ENCODE data around the gene CFAP221.

The CFAP221 gene

GRCh38 chr2:119544075-119544938 lies at the start of gene CFAP221:
Gene CFAP221 (plus strand): TSS chr2:119544449. CDS start chr2:119546132, 1,683 bp downstream.
- H3K4me3 ChIP-seq (ENCODE audit: low read depth, low read length): peak within 1 kb of the TSS; percentile 51

GRCh38 chr2:119495948-119496347 lies 48.3 kb upstream of the CFAP221 start:
- no peak for TF ChIP-seq CTCF (IDR thresholded peaks at IDR 0.05; ENCODE audit: low read depth, low read length, missing control alignments)
- in situ Hi-C loops (cut with HindIII; ENCODE audit: low sequenced_read_pairs): no loop called here
- no peak overlapping the region for H3K4me3 ChIP-seq (ENCODE audit: low read depth, low read length)
- DNase-seq (ENCODE audit: low read depth): no peak

More at GRCh38 chr2:119544075-119544938, at the start of gene CFAP221:
- no peak for TF ChIP-seq CTCF (IDR thresholded peaks at IDR 0.05; ENCODE audit: low read depth, low read length, missing control alignments)
- in situ Hi-C loops (cut with HindIII; ENCODE audit: low sequenced_read_pairs): no loop called here
- no peak for DNase-seq (ENCODE audit: low read depth)

GRCh38 chr2:119496682-119497081 lies 47.6 kb upstream of the CFAP221 start:
- no peak for DNase-seq (ENCODE audit: low read depth)
- no peak overlapping the region for H3K4me3 ChIP-seq (ENCODE audit: low read depth, low read length)
- TF ChIP-seq CTCF (IDR thresholded peaks at IDR 0.05; ENCODE audit: low read depth, low read length, missing control alignments): no peak
- in situ Hi-C loops (cut with HindIII; ENCODE audit: low sequenced_read_pairs): no loop called here

GRCh38 chr2:119508756-119509155 lies 35.5 kb upstream of the CFAP221 start:
- DNase-seq (ENCODE audit: low read depth): no peak
- in situ Hi-C loops (cut with HindIII; ENCODE audit: low sequenced_read_pairs): no loop called here
- no peak overlapping the region for H3K4me3 ChIP-seq (ENCODE audit: low read depth, low read length)
- no peak for TF ChIP-seq CTCF (IDR thresholded peaks at IDR 0.05; ENCODE audit: low read depth, low read length, missing control alignments)

- in situ Hi-C loops (cut with HindIII; ENCODE audit: low sequenced_read_pairs): no loop called here
- TF ChIP-seq CTCF (IDR thresholded peaks at IDR 0.05; ENCODE audit: low read depth, low read length, missing control alignments): no peak
- no peak for DNase-seq (ENCODE audit: low read depth)
- no peak overlapping the region for H3K4me3 ChIP-seq (ENCODE audit: low read depth, low read length)
Observed at GRCh38 chr2:119511989-119512388, 32.3 kb upstream of the CFAP221 start.

GRCh38 chr2:119512946-119513345 lies 31.3 kb upstream of the CFAP221 start:
- TF ChIP-seq CTCF (IDR thresholded peaks at IDR 0.05; ENCODE audit: low read depth, low read length, missing control alignments): no peak
- in situ Hi-C loops (cut with HindIII; ENCODE audit: low sequenced_read_pairs): no loop called here
- no peak for DNase-seq (ENCODE audit: low read depth)
- no peak overlapping the region for H3K4me3 ChIP-seq (ENCODE audit: low read depth, low read length)
